Skin of body (tissue), 2 donors: ENCODE data around the gene ATP5PF. TPM values are rescaled to one million over a fixed set of nuclear protein-coding genes. Genes with fewer than 3 reads are reported as not detected.
A peak's percentile ranks its signal among the peaks of the same experiment; 100 is the strongest.
"Not testable (repeated sequence)": the region's sequence is repeated elsewhere in the genome, so short reads cannot be mapped to it uniquely, and the experiment has no call there.

Source experiments
- DNase-seq: peaks from one replicate; lab custom pipeline; 2025; lab: John Stamatoyannopoulos, UW
- total RNA-seq: library from RNA; depleted of rRNA; stranded (reverse); fragments of >200 nt; gene quantifications from one replicate; pipeline ENCODE4 v1.2.3, GENCODE V29; 2014

ATP5PF gene, protein sequence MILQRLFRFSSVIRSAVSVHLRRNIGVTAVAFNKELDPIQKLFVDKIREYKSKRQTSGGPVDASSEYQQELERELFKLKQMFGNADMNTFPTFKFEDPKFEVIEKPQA
- 79.6 TPM for total RNA-seq

GRCh38 chr21:25734904-25735645, at the start of gene ATP5PF, which contains the start of gene GABPA:
Gene ATP5PF (minus strand): TSS chr21:25734904. CDS start chr21:25729794, 5,110 bp downstream.
Gene GABPA (plus strand): TSS chr21:25734972. CDS start chr21:25741599, 6,627 bp downstream.
- DNase-seq, result peak; percentile 98

DNA sequence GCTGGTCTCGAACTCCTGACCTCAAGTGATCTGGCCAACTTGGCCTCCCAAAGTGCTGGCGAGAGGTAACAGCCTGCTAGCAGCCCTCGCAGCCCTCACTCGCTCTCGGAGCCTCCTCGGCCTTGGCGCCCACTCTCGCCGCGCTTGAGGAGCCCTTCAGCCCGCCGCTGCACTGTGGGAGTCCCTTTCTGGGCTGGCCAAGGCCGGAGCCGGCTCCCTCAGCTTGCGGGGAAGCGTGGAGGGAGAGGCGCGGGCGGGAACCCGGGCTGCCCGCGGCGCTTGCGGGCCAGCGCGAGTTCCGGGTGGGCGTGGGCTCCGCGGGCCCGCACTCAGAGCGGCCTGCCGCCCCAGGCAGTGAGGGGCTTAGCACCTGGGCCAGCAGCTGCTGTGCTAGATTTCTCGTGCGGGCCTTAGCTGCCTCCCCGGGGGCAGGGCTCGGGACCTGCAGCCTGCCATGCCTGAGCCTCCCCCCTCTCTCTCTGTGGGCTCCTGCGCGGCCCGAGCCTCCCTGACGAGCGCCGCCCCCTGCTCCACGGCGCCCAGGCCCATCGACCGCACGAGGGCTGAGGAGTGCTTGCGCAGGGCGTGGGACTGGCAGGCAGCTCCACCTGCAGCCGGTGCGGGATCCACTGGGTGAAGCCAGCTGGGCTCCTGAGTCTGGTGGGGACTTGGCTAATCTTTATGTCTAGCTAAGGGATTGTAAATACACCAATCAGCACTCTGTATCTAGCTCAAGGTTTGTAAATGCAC, 43.6 kb upstream of the ATP5PF start:
- not testable (repeated sequence) for DNase-seq

- DNase-seq, result no peak
Observed at GRCh38 chr21:25776440-25776839, 41.7 kb upstream of the ATP5PF start.

DNA sequence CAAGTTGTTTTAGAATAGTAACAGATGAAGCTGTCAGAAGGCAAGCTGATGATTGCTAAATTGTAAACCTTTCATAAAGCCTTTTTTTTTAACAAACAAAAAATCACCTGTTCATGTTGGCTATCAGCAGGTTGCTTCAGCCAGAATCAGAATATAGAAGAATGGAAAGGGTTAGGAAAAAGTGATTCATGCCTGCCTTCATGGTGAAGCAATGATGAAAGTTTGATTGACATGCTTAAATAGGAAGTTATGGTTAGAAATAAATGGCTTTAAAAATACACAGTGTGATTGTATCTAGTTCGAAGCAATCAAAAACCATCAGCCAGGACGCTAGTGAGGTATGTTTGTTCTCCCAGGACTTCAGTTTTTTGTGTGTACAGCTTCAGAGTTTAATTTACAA, 38.0 kb upstream of the ATP5PF start:
- no peak for DNase-seq

- no peak for DNase-seq
Observed at GRCh38 chr21:25767921-25768320, 33.2 kb upstream of the ATP5PF start.

DNA sequence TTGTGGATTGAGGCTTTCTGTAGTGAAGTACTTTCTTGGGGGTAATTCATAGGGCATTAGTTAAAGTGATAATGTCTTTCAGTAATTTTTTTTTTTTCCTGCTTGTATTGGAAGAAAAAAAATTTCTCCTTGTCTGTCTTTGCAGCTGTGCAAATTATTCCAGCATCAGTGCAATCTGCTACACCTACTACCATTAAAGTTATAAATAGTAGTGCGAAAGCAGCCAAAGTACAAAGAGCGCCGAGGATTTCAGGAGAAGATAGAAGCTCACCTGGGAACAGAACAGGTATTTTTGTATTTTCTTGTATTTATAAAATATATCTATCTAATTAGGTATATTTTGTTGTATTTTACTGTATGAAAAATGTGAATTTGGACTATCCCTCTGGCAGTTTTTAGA, 29.4 kb upstream of the ATP5PF start:
- DNase-seq, result no peak

DNA sequence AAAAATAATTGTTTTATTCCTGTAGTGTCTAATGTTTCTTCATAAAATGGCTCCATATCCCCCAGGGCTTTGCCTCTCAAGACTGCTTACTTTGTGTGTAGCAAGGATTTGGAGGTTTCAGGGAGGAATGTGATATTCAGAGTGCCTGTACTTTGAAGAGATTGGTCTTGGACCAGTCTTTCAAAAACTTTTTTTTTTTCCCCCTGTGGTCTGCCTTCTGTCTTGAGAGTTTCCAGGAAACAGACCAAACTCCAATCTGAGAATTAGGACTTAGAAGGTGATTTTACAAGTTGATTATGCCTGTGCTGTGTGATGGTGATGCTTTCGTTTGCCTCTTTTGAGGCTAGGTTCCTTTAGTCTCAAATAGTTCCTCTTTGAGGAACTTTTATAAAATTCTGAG, 26.0 kb upstream of the ATP5PF start:
- no peak for DNase-seq

DNA sequence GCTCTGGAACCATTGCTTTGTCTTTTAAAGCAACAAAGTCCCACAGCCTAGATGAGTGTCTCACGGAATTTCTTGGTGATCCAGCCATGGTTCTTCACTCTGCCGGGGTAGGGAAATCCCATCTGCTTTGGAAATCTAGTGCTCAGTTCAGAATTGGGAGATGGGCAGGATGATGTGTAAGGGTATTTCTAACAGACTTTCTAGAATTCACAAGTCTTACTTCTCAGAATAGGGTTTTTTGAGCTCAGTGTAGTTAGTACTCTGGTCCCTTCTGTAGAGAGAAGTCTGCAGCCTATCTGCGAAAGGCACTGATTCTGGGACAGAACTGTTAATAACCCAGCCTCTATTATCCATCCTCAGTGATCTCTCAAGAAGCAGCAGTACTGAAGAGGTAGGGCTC, 25.4 kb upstream of the ATP5PF start:
- no peak for DNase-seq

DNA sequence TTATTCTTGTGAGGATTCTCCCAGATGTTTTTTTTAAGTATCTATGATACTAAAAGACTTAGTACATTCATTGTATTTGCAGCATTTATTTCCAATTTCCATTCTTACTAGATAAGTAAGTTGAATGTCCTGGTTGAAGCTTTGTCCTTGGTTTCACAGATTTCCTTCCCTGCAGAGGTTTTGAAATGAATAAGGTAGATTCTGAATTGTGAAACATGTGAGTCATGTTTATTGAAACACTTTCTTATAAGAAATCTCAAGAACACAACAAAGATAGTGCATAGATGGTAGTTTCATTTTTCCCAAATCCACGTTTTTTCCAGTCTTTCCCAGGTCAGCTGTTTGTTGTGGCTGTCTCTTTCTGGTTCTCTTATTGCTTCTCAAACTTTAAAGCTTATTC, 24.9 kb upstream of the ATP5PF start:
- no peak for DNase-seq

GRCh38 chr21:25757531-25757930, 22.8 kb upstream of the ATP5PF start:
- peak; percentile 10 for DNase-seq

GRCh38 chr21:25756190-25756932, 21.7 kb upstream of the ATP5PF start:
- DNase-seq, result no peak

GRCh38 chr21:25752416-25752815, 17.7 kb upstream of the ATP5PF start:
- no peak for DNase-seq

GRCh38 chr21:25750085-25750484, 15.4 kb upstream of the ATP5PF start:
- DNase-seq, result no peak

DNA sequence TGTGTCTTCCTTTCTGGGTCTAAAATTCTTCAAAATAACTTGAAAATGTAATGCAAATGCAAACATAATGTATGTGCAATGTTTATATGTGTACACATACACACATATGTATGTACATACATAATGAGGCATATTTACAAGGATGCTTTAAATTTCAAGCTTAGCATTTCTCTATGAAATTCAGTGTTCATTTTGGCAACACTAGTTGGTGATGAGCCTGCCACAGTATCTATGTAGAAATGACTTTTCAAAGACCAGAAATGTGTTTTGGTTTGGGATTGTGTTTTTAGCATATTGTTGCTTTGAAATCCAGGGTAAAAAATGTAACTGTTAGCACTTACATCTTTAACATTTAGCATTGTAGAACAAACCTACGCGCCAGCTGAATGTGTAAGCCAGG, 10.2 kb upstream of the ATP5PF start:
- no peak for DNase-seq

DNA sequence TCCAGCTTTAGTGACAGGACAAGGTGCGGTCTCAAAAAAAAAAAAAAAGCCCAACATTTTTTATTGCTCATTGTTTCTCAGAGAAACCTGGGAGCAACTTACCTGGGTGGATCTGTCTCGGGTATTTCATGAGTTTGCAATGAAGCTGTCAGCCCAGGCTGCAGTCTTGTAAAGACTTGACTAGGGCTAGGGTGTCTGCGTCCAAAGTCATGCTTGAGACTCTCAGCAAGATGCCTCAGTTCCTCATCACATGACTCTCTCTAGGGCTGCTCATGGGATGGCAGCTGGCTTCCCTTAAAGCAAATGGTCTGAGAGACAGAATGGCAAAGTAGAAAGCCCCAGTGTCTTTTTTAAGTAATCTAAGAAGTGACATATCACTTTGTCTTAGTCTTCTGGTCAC, 8.2 kb upstream of the ATP5PF start:
- DNase-seq, result no peak

- no peak for DNase-seq
Observed at GRCh38 chr21:25737421-25737820, 2.7 kb upstream of the ATP5PF start.

DNA sequence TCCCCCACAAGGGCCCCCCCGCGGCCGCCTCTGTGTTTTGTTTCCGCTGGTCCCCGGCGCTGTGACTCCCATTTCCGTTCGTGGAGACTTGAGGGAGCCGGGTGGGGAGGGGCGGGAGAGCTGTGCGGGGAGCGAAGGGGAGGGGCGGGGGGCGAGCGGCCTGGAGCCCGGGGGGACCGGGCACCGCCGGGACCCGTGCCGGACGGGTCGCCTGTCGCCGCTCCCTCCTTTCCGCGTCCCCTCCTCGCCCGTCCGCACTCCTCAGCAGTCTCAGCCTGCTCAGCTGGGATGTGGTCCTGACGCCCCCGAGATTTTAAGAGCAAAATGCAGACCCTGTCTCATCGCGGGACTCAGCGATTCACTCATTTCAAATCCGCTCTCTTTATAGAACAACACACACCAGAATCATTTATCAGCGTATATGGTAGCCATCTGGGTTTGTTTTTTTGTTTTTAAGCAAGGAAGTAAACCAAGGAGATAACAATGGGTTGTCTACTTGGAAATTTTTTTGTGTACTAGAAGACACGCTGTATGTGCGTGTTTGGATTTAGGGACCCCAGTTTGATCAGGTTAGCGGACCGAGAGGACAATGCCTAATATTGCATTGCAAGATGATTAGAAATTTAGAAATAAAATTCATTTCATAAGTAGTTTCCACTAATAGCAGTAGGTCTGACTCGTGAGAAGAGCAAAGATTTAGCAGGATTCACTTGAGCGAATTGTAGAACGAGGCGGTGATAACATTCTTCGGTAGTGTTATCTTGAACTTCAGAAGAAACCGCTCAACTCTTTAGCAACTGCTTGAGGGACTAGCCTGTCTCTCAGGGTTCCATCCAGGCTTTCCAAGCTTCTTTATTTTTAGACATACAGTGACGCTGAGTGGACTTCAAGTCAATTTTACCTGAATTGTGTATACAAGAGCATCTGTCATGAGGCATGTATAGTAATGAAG, 1.2 kb upstream of the ATP5PF start:
- peak; percentile 83 for DNase-seq

DNA sequence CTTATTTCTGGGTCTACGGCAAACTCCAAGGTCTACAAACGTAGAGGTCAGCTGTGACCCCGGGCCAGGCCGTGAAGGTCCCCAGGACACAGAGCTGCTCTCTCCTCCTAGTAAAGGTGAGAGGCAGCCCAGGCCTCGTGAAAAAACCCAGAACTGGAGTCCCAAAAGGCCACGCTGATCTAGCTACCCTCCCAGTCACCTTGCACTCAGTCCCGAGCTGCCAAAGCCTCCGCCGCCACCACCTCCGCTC, 125 bp downstream of the ATP5PF start:
- no peak for DNase-seq

DNA sequence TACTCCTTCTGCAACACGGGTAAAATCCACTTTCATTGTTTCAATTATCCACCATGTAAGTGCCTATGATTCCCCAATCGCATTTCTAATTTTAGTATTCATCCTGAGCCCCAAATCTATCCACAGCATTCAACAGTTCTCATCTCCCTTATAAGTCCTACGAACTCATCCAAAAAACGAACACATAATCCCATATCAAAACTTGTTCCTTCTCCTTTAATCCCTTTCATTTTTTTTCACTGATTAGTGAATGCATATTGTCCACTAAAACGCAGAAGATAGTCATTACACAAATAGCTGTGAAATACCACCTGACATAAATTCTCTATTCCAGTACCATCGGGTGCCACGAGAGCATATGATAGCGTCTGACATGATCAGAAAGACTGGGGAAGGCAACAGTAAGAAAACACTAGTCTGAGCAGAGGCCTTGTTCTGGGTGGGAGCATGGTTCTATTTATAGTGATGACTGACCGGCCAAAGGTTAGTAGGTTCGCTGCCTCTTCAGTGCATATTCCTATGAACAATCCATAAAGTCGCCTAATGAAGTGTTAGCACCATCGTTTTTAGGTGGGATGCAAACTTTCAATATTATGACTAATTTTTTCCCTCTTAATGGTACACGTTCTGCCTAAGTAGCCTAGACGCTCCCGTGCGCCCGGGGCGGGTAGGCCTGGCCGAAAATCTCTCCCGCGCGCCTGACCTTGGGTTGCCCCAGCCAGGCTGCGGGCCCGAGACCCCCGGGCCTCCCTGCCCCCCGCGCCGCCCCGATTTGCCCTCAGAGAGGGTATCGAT, 648 bp downstream of the ATP5PF start:
- DNase-seq, result peak; percentile 9

- no peak for DNase-seq
Observed at GRCh38 chr21:25732091-25732760, 2.5 kb downstream of the ATP5PF start.
